AG10803 (cell line): ENCODE results near the gene KBTBD3.

Source experiments
- DNase-seq: peaks from one replicate; pipeline ENCODE4 v3.0.0; 2010; ENCODE audit warnings: low read depth
- H3K4me3 ChIP-seq: 2 replicates; pipeline ENCODE4 v1.5.1; 2011; ENCODE audit warnings: mild to moderate bottlenecking, low read length, control low read depth
- TF ChIP-seq, protein P1 (sequence below): conservative IDR thresholded peaks from 2 replicates; pipeline ENCODE4 v1.5.1; 2011; ENCODE audit warnings: mild to moderate bottlenecking, low read length, control low read depth, inconsistent platforms

KBTBD3 gene, protein sequence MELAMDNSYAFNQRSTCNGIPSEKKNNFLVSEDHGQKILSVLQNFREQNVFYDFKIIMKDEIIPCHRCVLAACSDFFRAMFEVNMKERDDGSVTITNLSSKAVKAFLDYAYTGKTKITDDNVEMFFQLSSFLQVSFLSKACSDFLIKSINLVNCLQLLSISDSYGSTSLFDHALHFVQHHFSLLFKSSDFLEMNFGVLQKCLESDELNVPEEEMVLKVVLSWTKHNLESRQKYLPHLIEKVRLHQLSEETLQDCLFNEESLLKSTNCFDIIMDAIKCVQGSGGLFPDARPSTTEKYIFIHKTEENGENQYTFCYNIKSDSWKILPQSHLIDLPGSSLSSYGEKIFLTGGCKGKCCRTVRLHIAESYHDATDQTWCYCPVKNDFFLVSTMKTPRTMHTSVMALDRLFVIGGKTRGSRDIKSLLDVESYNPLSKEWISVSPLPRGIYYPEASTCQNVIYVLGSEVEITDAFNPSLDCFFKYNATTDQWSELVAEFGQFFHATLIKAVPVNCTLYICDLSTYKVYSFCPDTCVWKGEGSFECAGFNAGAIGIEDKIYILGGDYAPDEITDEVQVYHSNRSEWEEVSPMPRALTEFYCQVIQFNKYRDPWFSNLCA

DNA sequence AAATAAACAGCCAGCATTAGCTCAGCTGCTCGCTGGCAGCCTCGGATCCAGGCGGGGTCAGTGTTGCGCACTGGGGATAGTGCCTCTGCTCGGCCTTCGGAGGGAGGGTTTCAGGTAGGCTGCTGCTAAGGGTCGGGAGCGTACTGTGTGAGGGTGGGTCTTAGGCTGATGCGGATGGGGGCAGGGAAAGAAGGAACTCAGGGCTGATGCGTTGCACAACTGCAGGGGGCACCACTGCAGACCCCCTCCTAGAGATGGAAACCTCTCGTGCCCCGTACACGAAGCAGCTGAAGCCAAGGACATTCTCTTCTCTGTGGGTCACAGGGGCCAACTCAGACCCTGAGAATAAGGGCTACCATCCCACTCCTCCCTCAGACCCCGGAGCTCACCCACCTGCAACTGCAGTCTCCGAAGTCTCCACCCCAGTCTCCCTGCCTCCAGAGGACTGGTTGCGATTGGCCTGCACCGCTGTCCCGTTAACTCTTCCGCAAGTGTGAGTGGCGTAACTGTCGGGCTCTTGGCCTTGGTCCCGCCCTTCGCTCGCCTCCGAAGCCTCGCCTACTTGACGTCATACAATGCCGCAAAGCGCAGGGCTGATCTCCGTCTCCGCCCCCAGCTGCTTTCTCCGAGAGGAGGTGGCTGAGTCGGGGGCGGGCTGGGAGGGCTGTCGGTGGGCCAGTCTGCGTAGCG, at the start of gene KBTBD3:
KBTBD3 (minus strand) TSS at position 429 of the 690 bp plus-strand sequence. CDS start 18,250 bp downstream, outside the sequence.
- peak within 1 kb of the TSS; percentile 96 for H3K4me3 ChIP-seq
- peak; percentile 99 for DNase-seq
- TF ChIP-seq, protein P1, sequence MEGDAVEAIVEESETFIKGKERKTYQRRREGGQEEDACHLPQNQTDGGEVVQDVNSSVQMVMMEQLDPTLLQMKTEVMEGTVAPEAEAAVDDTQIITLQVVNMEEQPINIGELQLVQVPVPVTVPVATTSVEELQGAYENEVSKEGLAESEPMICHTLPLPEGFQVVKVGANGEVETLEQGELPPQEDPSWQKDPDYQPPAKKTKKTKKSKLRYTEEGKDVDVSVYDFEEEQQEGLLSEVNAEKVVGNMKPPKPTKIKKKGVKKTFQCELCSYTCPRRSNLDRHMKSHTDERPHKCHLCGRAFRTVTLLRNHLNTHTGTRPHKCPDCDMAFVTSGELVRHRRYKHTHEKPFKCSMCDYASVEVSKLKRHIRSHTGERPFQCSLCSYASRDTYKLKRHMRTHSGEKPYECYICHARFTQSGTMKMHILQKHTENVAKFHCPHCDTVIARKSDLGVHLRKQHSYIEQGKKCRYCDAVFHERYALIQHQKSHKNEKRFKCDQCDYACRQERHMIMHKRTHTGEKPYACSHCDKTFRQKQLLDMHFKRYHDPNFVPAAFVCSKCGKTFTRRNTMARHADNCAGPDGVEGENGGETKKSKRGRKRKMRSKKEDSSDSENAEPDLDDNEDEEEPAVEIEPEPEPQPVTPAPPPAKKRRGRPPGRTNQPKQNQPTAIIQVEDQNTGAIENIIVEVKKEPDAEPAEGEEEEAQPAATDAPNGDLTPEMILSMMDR: peak; percentile 50

DNA sequence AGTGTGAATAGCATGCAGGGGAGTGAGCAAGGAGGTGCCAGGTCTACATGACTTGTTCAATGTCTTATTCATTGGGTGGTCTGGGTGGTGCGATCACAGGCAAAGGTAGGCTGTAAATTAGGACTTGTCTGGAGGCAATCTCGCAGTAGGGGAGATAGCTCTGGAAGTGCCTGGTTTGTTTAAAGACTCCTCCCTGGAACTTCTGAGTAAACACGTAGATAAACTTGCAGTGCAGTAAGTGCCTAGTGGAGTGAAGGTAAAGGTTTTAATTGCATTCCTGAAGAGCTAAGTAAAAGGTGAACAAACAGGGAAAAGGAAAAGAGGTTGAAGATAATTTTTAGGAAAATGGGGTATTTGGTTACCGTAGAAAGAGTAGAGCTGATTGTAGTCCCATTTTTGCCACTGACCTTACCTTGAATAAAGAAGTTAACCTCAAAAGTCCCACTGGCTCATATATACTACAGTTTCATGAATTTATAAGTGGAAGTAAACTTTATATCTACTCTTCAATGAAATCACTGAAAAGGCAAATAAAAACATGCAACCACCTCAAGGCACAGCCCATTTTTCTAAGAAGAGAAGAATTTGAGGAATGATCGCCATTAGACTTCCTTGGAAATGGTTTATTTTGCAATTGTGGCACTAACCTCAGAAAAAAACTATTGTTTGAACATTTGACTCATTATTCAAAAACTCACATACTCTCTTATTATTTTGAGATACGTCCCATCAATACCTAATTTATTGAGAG, 44.6 kb upstream of the KBTBD3 start:
- TF ChIP-seq, protein P1: no peak
- no peak overlapping the region for H3K4me3 ChIP-seq
- no peak for DNase-seq

DNA sequence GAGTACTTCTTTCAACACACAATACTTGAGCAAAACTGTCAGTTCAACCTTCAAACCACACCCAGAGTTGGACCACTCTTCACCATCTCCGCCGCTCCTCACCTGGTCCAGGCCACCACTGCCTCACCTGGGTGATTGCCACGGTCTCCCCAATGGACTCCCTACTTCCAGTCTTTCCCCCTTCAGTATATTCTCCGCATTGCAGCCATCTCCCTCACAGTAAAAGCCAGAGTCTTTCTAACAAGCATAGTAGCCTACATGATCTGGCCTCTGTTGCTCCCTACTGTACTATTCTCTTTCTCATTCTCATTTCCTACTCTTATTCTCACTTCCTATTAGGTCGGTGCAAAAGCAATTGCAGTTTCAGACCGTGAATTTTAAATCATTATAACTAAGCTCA, 28.8 kb upstream of the KBTBD3 start:
- TF ChIP-seq, protein P1: no peak

DNA sequence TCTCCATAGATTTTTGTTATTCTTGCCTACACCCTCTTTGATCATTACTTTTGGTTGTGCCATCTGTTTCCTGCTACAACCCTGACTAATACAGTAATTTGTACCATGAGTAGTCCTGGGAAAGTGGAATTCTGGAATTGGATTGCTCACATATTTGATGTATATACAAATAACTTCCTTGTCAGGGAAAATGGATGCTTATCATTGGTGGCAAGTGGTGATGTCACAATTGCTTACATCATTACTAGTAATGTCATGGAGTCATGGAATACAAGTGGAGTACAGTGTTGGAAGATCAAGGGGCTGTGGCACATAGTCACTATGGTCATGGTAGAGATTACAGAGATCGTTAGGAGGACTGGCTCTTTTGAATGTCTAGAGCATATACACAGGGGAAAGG, 24.7 kb upstream of the KBTBD3 start:
- no peak overlapping the region for H3K4me3 ChIP-seq
- TF ChIP-seq, protein P1: no peak
- peak; percentile 51 for DNase-seq

More for the DNA sequence above, 28.8 kb upstream of the KBTBD3 start:
- H3K4me3 ChIP-seq: no peak overlapping the region
- DNase-seq: no peak

DNA sequence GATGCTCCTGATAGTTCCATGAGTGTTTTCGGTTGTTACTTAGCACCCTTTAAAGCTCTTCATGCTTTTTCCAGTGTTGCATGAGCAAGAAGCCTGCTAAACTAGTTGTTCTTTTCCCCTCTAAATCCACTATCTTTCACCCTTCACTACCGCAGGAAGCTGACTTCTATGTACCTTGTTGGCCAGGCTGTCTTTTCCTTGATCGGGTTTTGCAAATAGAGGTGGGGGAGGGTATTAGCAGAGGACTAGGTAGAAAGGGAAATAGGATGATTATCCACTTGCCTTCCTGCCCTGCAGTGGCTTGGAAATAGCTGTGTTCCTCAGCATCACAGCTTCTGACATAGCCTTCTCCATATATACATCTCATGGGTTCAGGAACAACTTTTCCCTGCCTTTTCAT, 24.2 kb upstream of the KBTBD3 start:
- TF ChIP-seq, protein P1: no peak
- H3K4me3 ChIP-seq: no peak overlapping the region
- DNase-seq: no peak

DNA sequence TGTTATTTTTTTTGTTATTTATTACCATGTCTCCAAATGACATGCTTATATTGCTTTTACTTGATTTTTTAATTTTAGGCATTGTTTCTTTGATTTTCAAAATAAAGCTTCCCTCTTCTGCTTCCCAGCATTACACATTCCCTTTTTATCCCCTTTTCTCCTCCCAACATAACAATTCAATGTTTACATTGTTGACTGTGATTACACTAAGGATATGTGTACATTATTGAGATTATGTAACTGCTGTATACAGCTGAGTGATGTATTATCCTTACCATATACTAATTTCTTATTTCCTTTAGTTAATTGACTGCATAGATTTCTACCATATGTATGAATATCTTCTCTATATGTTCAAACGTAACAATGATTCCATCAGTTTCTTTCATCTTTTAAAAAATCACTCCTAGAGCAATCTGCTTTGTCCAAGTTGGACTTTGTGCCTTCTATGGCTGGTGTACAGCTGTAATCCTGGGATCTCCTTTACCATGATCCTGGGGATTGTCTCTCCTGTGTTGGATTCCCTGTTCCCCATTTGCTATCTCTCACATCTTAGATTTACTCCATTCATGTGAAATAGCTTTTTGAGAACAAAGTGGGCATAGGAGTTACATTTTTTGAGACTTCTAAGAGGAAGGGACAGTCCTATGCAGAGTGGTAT, 21.9 kb upstream of the KBTBD3 start:
- DNase-seq: no peak
- TF ChIP-seq, protein P1: no peak
- no peak overlapping the region for H3K4me3 ChIP-seq
